CD14-positive monocyte (primary cell): ENCODE data around the gene FMO4. TPM values are rescaled to one million over a fixed set of nuclear protein-coding genes. Genes with fewer than 3 reads are reported as not detected.
"Not testable (repeated sequence)": the region's sequence is repeated elsewhere in the genome, so short reads cannot be mapped to it uniquely, and the experiment has no call there.

Experiments used
- DNase-seq, 3 donors: peaks; one replicate each; pipeline ENCODE4 v3.0.0-alpha.2; 2011 to 2022
- H2AFZ ChIP-seq: 2 replicates; pipeline ENCODE4 v1.6.0; 2012; ENCODE audit warnings: mild to moderate bottlenecking, low read depth, low read length, inconsistent platforms; ENCODE audit not compliant: insufficient read depth, poor library complexity, severe bottlenecking
- H3K27ac ChIP-seq, 2 donors: 1 replicate in 1 of 2; 2 replicates in 1 of 2; pipeline ENCODE4 v1.5.1; 2012 to 2013; ENCODE audit warnings: low read length in 2 of 2, control low read depth in 1 of 2, inconsistent platforms in 1 of 2, low read depth in 1 of 2, mild to moderate bottlenecking in 1 of 2
- H3K27me3 ChIP-seq, 2 donors: one replicate each; pipeline versions ENCODE4 v1.6.0 to v1.6.1; 2011 to 2013; ENCODE audit warnings: low read length in 2 of 2; ENCODE audit not compliant: control insufficient read depth in 2 of 2, insufficient read depth in 2 of 2
- H3K36me3 ChIP-seq, 2 donors: replicated peaks in 1 of 2; 1 replicate in 1 of 2; 2 replicates in 1 of 2; pipeline versions ENCODE4 v1.5.1 to v1.6.1; 2012 to 2013; ENCODE audit warnings: low read length in 2 of 2, control low read depth in 1 of 2, inconsistent platforms in 1 of 2, mild to moderate bottlenecking in 1 of 2; ENCODE audit not compliant: insufficient read depth in 2 of 2, control insufficient read depth in 1 of 2
- H3K4me1 ChIP-seq, 2 donors: 1 replicate in 1 of 2; 2 replicates in 1 of 2; pipeline versions ENCODE4 v1.5.1 to v1.6.1; 2012 to 2013; ENCODE audit warnings: low read length in 2 of 2, control low read depth in 1 of 2, inconsistent platforms in 1 of 2, mild to moderate bottlenecking in 1 of 2, moderate library complexity in 1 of 2; ENCODE audit not compliant: insufficient read depth in 2 of 2, control insufficient read depth in 1 of 2
- H3K4me2 ChIP-seq: replicated peaks from 2 replicates; pipeline ENCODE3; 2012; ENCODE audit warnings: low read length, moderate library complexity, mild to moderate bottlenecking; ENCODE audit not compliant: poor library complexity, severe bottlenecking; ENCODE audit errors: extremely low read depth
- H3K4me3 ChIP-seq, 3 experiments: fragments of 200-600 bp in 1 of 3; sonication (generic) in 1 of 3; replicated peaks in 1 of 3; 1 replicate in 2 of 3; 2 replicates in 1 of 3; pipeline ENCODE4 v1.5.1; 2011 to 2013; ENCODE audit warnings: low read length in 3 of 3, mild to moderate bottlenecking in 3 of 3, control low read depth in 2 of 3, low read depth in 2 of 3, inconsistent platforms in 1 of 3, moderate library complexity in 1 of 3
- H3K79me2 ChIP-seq: 2 replicates; pipeline ENCODE4 v1.6.0; 2012; ENCODE audit warnings: mild to moderate bottlenecking, control low read depth, inconsistent platforms, low read length, moderate library complexity; ENCODE audit not compliant: insufficient read depth
- H3K9ac ChIP-seq: 2 replicates; pipeline ENCODE4 v1.6.0; 2017; ENCODE audit warnings: low read length, mild to moderate bottlenecking; ENCODE audit not compliant: insufficient read depth, poor library complexity, severe bottlenecking
- H3K9me3 ChIP-seq, 2 donors: replicated peaks in 1 of 2; 1 replicate in 1 of 2; 2 replicates in 1 of 2; pipeline versions ENCODE4 v1.5.1 to v1.6.1; 2012 to 2013; ENCODE audit warnings: low read length in 2 of 2, control low read depth in 1 of 2; ENCODE audit not compliant: control insufficient read depth in 1 of 2, insufficient read depth in 1 of 2
- H4K20me1 ChIP-seq: 2 replicates; pipeline ENCODE4 v1.6.0; 2012; ENCODE audit warnings: mild to moderate bottlenecking, low read length, control low read depth, moderate library complexity; ENCODE audit not compliant: insufficient read depth
- H3K27ac Mint-ChIP-seq, 7 donors: one replicate each; pipeline ENCODE4 v1.8.0; 2020; ENCODE audit warnings: mild to moderate bottlenecking in 7 of 7, mixed read lengths in 7 of 7, moderate library complexity in 6 of 7, inconsistent platforms in 2 of 7
- H3K27me3 Mint-ChIP-seq, 3 donors: one replicate each; pipeline ENCODE4 v1.8.0; 2021 to 2022; ENCODE audit warnings: low read depth in 3 of 3, mild to moderate bottlenecking in 3 of 3, mixed read lengths in 3 of 3, moderate library complexity in 3 of 3, inconsistent platforms in 1 of 3
- H3K36me3 Mint-ChIP-seq, 2 donors: one replicate each; pipeline ENCODE4 v1.8.0; 2020; ENCODE audit warnings: mixed read lengths in 2 of 2, inconsistent platforms in 1 of 2, mild to moderate bottlenecking in 1 of 2
- H3K4me1 Mint-ChIP-seq: one replicate; pipeline ENCODE4 v1.8.0; 2020; ENCODE audit warnings: mild to moderate bottlenecking, mixed read lengths
- H3K4me3 Mint-ChIP-seq, 2 donors: one replicate each; pipeline ENCODE4 v1.8.0; 2020; ENCODE audit warnings: mild to moderate bottlenecking in 2 of 2, mixed read lengths in 2 of 2, moderate library complexity in 1 of 2
- H3K9me3 Mint-ChIP-seq, 7 donors: one replicate each; pipeline ENCODE4 v1.8.0; 2020 to 2022; ENCODE audit warnings: mixed read lengths in 7 of 7, mild to moderate bottlenecking in 6 of 7, moderate library complexity in 6 of 7, inconsistent platforms in 2 of 7
- WGBS: methylation state at CpG from one replicate; pipeline ENCODE4 v1.1.5; 2013; ENCODE audit warnings: missing lambda C conversion rate; ENCODE audit not compliant: insufficient coverage; 5-methylcytosine and 5-hydroxymethylcytosine counted together
- intact Hi-C, 2 donors: fragments of 100-400 bp; cut with micrococcal nuclease; formaldehyde crosslinking; loops; one replicate each; pipeline versions ENCODE4 v1.15.0 to v1.15.1; 2023
- polyA plus RNA-seq, 3 donors: library from polyadenylated mRNA; depleted of rRNA in 1 of 3; unstranded in 2 of 3; stranded (reverse) in 1 of 3; fragments of 300-500 nt in 2 of 3; fragments of >200 nt in 1 of 3; fragmentation: Illumina TruSeq in 2 of 3; gene quantifications; 1 replicate in 2 of 3; 2 replicates in 1 of 3; pipeline ENCODE4 v1.2.3, GENCODE V29; 2012 to 2021
- TF ChIP-seq, protein P1 (sequence below): fragments of 200-600 bp; IDR thresholded peaks from one replicate; pipeline ENCODE4 v1.8.0; 2022; ENCODE audit warnings: antibody characterized with exemption, mild to moderate bottlenecking

FMO4 gene
- polyA plus RNA-seq, 3 donors = 1.3 to 1.9 (median 1.6) TPM

DNA sequence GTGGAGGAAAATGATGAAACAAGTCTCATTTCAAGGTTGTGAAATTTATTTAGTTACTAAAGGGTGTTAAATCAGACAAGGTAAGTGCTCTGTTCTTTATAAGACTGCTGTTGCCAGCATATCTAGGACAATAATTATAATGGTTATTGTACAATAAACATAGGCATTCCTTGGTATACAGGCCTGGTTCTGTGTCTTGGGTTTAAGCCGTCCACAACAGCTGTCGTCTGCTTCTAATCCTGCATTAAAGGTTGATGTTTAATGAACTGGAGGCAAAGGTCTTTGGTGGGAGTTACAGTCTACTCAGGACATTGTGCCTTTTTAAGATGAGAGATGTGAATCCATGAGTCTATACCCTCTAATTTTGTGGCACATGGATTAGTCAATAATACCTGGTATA, 23.4 kb upstream of the FMO4 start:
- Histone ChIP-seq H4K20me1 (no peaks in the 10 kb centered on the region), H3K79me2 (no peaks in the 10 kb centered on the region), H3K9ac (no peak overlapping the region), H2AFZ (no peak overlapping the region), H3K4me2 (no peak overlapping the region), H3K27ac (no peak overlapping the region), H3K9me3 (no peaks in the 10 kb centered on the region), H3K27me3 (no peaks in the 10 kb centered on the region), H3K4me1 (peaks cover 8 to 16% of the 10 kb centered on the region in 2 donors), H3K36me3 (no peaks in the 10 kb centered on the region), H3K4me3 (no peak overlapping the region)
- no peaks in the 10 kb centered on the region for H3K36me3 Mint-ChIP-seq
- H3K4me3 Mint-ChIP-seq = no peak overlapping the region
- intact Hi-C loops = no loop called here
- H3K4me1 Mint-ChIP-seq = peaks cover 22% of the 10 kb centered on the region
- WGBS = 100% methylated on average over 2 of the region's 2 CpGs
- no peak overlapping the region for H3K27ac Mint-ChIP-seq
- peaks cover 0 to 1% (median 0%) of the 10 kb centered on the region in 3 donors for H3K27me3 Mint-ChIP-seq
- TF ChIP-seq, protein P1, sequence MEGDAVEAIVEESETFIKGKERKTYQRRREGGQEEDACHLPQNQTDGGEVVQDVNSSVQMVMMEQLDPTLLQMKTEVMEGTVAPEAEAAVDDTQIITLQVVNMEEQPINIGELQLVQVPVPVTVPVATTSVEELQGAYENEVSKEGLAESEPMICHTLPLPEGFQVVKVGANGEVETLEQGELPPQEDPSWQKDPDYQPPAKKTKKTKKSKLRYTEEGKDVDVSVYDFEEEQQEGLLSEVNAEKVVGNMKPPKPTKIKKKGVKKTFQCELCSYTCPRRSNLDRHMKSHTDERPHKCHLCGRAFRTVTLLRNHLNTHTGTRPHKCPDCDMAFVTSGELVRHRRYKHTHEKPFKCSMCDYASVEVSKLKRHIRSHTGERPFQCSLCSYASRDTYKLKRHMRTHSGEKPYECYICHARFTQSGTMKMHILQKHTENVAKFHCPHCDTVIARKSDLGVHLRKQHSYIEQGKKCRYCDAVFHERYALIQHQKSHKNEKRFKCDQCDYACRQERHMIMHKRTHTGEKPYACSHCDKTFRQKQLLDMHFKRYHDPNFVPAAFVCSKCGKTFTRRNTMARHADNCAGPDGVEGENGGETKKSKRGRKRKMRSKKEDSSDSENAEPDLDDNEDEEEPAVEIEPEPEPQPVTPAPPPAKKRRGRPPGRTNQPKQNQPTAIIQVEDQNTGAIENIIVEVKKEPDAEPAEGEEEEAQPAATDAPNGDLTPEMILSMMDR = no peak
- peaks cover 0 to 8% (median 0%) of the 10 kb centered on the region in 7 donors for H3K9me3 Mint-ChIP-seq
- DNase-seq = no peak

DNA sequence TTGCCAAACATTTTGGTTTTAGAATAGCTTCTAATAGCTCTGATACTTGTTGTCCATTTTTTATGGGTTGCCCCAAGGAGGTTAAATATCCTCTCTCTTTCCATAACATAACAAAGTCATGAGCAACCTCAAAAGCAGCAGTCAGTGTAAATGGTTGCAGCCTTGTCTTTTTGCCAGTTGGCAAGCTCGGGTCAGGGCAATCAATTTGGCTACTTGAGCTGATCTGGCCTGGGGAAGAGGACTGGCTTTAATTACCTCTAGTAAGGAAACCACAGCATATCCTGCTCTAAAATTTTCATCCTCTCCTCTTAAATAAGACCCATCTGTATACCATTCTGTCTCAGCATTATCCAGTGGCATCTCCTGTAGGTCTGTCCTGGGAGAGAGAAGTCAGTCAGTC, 21.2 kb upstream of the FMO4 start:
- H3K9me3 Mint-ChIP-seq = peaks cover 0 to 12% (median 2%) of the 10 kb centered on the region in 7 donors
- H3K4me2 ChIP-seq = no peak overlapping the region
- H3K36me3 ChIP-seq = no peaks in the 10 kb centered on the region
- H3K9me3 ChIP-seq = no peaks in the 10 kb centered on the region
- no peak overlapping the region for H3K27ac Mint-ChIP-seq
- peaks cover 0 to 1% (median 0%) of the 10 kb centered on the region in 3 donors for H3K27me3 Mint-ChIP-seq
- peaks cover 0 to 3% of the 10 kb centered on the region in 2 donors for H3K4me1 ChIP-seq
- no peak overlapping the region for H3K27ac ChIP-seq
- H3K4me1 Mint-ChIP-seq = peaks cover 5% of the 10 kb centered on the region
- H4K20me1 ChIP-seq = no peaks in the 10 kb centered on the region
- intact Hi-C loops = no loop called here
- H3K4me3 ChIP-seq = no peak overlapping the region
- no peaks in the 10 kb centered on the region for H3K79me2 ChIP-seq
- no peaks in the 10 kb centered on the region for H3K27me3 ChIP-seq
- no peaks in the 10 kb centered on the region for H3K36me3 Mint-ChIP-seq
- no peak for DNase-seq
- no peak overlapping the region for H2AFZ ChIP-seq
- H3K4me3 Mint-ChIP-seq = no peak overlapping the region
- TF ChIP-seq, protein P1 = no peak
- 86% methylated on average over 1 of the region's 1 CpG for WGBS
- H3K9ac ChIP-seq = no peak overlapping the region

DNA sequence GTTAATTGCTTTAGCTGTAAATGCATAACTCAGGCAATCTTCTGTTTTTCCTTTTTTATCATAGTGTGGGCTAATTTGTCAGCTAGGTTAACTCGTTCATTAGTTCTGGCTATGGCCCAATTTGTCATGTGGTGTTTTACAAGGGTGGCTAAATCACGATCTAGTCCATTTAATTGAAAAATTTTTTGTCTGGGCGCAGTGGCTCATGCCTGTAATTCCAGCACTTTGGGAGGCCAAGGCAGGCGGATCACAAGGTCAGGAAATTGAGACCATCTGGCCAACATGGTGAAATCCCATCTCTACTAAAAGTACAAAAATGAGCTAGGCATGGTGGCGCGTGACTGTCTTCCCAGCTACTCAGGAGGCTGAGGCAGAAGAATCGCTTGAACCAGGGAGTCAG, 18.6 kb upstream of the FMO4 start:
- intact Hi-C loops = not testable (repeated sequence)

More for the DNA sequence above, 18.6 kb upstream of the FMO4 start:
- 93% methylated on average over 3 of the region's 7 CpGs for WGBS
- not testable (repeated sequence) for H3K79me2 ChIP-seq, H3K4me3 ChIP-seq, H3K36me3 ChIP-seq, H2AFZ ChIP-seq, H3K27ac ChIP-seq, H3K27ac Mint-ChIP-seq, H3K4me1 ChIP-seq, H3K9ac ChIP-seq, H3K36me3 Mint-ChIP-seq, DNase-seq, H4K20me1 ChIP-seq, H3K27me3 ChIP-seq, H3K4me1 Mint-ChIP-seq, H3K27me3 Mint-ChIP-seq, H3K4me2 ChIP-seq, H3K4me3 Mint-ChIP-seq
- peaks cover 10 to 30% (median 16%) of the 10 kb centered on the region in 7 donors for H3K9me3 Mint-ChIP-seq
- peaks cover 10 to 14% of the 10 kb centered on the region in 2 donors for H3K9me3 ChIP-seq
